Measurements from ENCODE around the gene FAM83D. TPM values are rescaled to one million over a fixed set of nuclear protein-coding genes. Genes with fewer than 3 reads are reported as not detected.

The FAM83D gene
- total and polyA plus RNA-seq, 2 of the 8 experiments (the other 6 are each of a cell fraction or from before 2014, with no cell fraction given), result 60.9 to 62.6 TPM

DNA sequence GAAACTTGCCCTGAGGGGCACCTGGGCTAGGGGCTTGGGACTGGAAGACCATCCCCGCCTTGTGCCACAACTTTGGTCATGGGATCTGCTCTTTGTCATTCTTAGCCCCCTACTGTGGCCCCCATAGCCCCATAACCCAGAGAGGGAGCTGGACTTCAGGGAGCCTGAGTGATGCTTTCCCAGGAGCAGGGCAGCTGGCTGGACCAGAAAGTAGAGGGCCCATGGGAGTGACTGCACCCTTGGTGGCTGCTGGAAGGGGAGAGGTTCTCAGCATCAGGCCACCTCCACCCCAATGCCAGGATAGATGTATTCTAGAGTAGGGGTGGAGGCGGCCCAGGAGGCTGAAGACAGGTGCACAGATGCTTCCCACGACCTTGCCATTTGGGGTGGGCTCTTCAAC, 5.8 kb upstream of the FAM83D start:
- no peak overlapping the region for H3K27ac ChIP-seq (ENCODE audit: low read depth, low read length)
- ChIA-PET CTCF (ENCODE audit: partially characterized antibody) (interaction anchor here (0.6 to 4.0 kb wide), 5 partner anchors 9 to 595 kb away, joined by 3 to 17 read pairs (median 4); no protein-coding TSS in a partner anchor), POLR2A (ENCODE audit: partially characterized antibody) (interaction anchor here (1.2 to 1.9 kb wide), 3 partner anchors 22 to 42 kb away, joined by 3 to 7 read pairs (median 4); partner anchors contain the start of gene DHX35)
- H2BK20ac ChIP-seq (ENCODE audit: low read length), result no peak overlapping the region
- H2AFZ ChIP-seq (ENCODE audit: low read length), result no peak overlapping the region
- no peak overlapping the region for H3K4me2 ChIP-seq (ENCODE audit: insufficient read depth in 1 of 2, low read depth in 2 of 2, low read length in 2 of 2)
- no peak overlapping the region for H2AK5ac ChIP-seq (ENCODE audit: low read depth, low read length)
- H2BK12ac ChIP-seq (ENCODE audit: low read depth, low read length), result no peak overlapping the region
- no peaks in the 10 kb centered on the region for H3K79me1 ChIP-seq (ENCODE audit: low read depth, low read length)
- no peak for FAIRE-seq
- H2BK15ac ChIP-seq (ENCODE audit: low read length), result no peak overlapping the region
- H3K27me3 ChIP-seq (replicated peaks in 1 of 4; ENCODE audit: control insufficient read depth in 3 of 4, extremely low read depth in 1 of 4, insufficient read depth in 3 of 4, low read length in 3 of 4), result no peaks in the 10 kb centered on the region; a peak in 1 of 7 replicates
- no peak overlapping the region for H3K56ac ChIP-seq (replicated peaks; ENCODE audit: insufficient read length, low read depth, low read length)
- H4K20me1 ChIP-seq (replicated peaks in 1 of 2; ENCODE audit: control insufficient read depth in 1 of 2, insufficient read depth in 2 of 2, low read length in 2 of 2), result no peaks in the 10 kb centered on the region
- no peak overlapping the region for H3K4me3 ChIP-seq (ENCODE audit: extremely low read depth in 1 of 4, insufficient read depth in 2 of 4, low read depth in 3 of 4, low read length in 4 of 4)
- TF ChIP-seq CHD2 (IDR thresholded peaks at IDR 0.05; ENCODE audit: low read length), result no peak
- no peak overlapping the region for H4K91ac ChIP-seq (replicated peaks; ENCODE audit: insufficient read length, low read length)
- no peak overlapping the region for H3K18ac ChIP-seq (ENCODE audit: extremely low read depth, low read length)
- no peaks in the 10 kb centered on the region; a peak in 2 of 8 replicates for H3K36me3 ChIP-seq (ENCODE audit: control insufficient read depth in 2 of 4, insufficient read depth in 4 of 4, low read length in 3 of 4)
- H3K23ac ChIP-seq (ENCODE audit: insufficient read length), result no peak overlapping the region
- H3K4me1 ChIP-seq (replicated peaks in 1 of 4; ENCODE audit: control insufficient read depth in 3 of 4, insufficient read depth in 4 of 4, low read length in 3 of 4), result no peaks in the 10 kb centered on the region; a peak in 1 of 7 replicates
- no peak for DNase-seq (ENCODE audit: low read depth in 1 of 2, low spot score in 2 of 2)
- H2BK5ac ChIP-seq (ENCODE audit: low read depth, low read length), result no peak overlapping the region
- no peak overlapping the region for H2BK120ac ChIP-seq (replicated peaks; ENCODE audit: low read depth, low read length)
- no peaks in the 10 kb centered on the region for H3K79me2 ChIP-seq (ENCODE audit: control insufficient read depth in 1 of 2, insufficient read depth in 2 of 2, low read length in 2 of 2)
- H4K8ac ChIP-seq (ENCODE audit: extremely low read depth, insufficient read depth, low read length), result no peak overlapping the region
- H3K9me3 ChIP-seq (ENCODE audit: insufficient read depth in 2 of 2, low read depth in 1 of 2, low read length in 1 of 2), result no peaks in the 10 kb centered on the region
- H3K9ac ChIP-seq (replicated peaks in 1 of 4; ENCODE audit: extremely low read depth in 1 of 4, low read depth in 3 of 4, low read length in 3 of 4), result no peak overlapping the region
- H4K5ac ChIP-seq (ENCODE audit: insufficient read length, low read depth, low read length), result no peak overlapping the region
- H3K4ac ChIP-seq (replicated peaks; ENCODE audit: insufficient read length, low read depth, low read length), result no peak overlapping the region
- H3K23me2 ChIP-seq (ENCODE audit: low read depth, low read length), result no peaks in the 10 kb centered on the region
- H3K14ac ChIP-seq (ENCODE audit: insufficient read length), result no peak overlapping the region
- WGBS, 2 experiments (ENCODE audit: extremely low coverage in 1 of 2, insufficient coverage in 1 of 2, insufficient read length in 1 of 2, insufficient replicate concordance in 2 of 2, low coverage in 1 of 2, low lambda C conversion rate in 2 of 2, missing lambda C conversion rate in 1 of 2), result 94% methylated on average over 3 of the region's 3 CpGs; no CpG with 5 or more reads in 1 of the 2 experiments
